Cardiac fibroblast (primary cell): Measurements from ENCODE around the gene SPCS1.
A peak's percentile ranks its signal among the peaks of the same experiment; 100 is the strongest.

Experiments
- DNase-seq, 2 donors: peaks; one replicate each; pipeline versions ENCODE4 v3.0.0 to v3.0.0-alpha.2; 2010; ENCODE audit warnings: low read depth in 2 of 2
- H3K4me3 ChIP-seq, 2 donors: replicated peaks in 1 of 2; 1 replicate in 1 of 2; 2 replicates in 1 of 2; pipeline ENCODE4 v1.5.1; 2011; ENCODE audit warnings: low read depth in 2 of 2, low read length in 2 of 2, mild to moderate bottlenecking in 2 of 2, moderate library complexity in 1 of 2
- CTCF ChIP-seq: IDR thresholded peaks from one replicate; pipeline ENCODE4 v1.5.1; 2011; ENCODE audit warnings: low read depth, mild to moderate bottlenecking, low read length, inconsistent platforms

Gene SPCS1

GRCh38 chr3:52678265-52679198 is 27.4 kb upstream of the SPCS1 start:
- no peak overlapping the region for H3K4me3 ChIP-seq

GRCh38 chr3:52679199-52679538 is 26.7 kb upstream of the SPCS1 start:
- H3K4me3 ChIP-seq, result no peak overlapping the region
- DNase-seq, result peak in 1 of 2 donors; percentile 41
- no peak for TF ChIP-seq CTCF

More at GRCh38 chr3:52678265-52679198, 27.4 kb upstream of the SPCS1 start:
- TF ChIP-seq CTCF, result no peak
- DNase-seq, result no peak

- DNase-seq, result peak; percentile 34 to 52
- no peak for TF ChIP-seq CTCF
- H3K4me3 ChIP-seq, result no peak overlapping the region
Measured at GRCh38 chr3:52679811-52680210, 26.1 kb upstream of the SPCS1 start.

- no peak overlapping the region for H3K4me3 ChIP-seq
- TF ChIP-seq CTCF, result no peak
- no peak for DNase-seq
Measured at GRCh38 chr3:52681596-52681995, 24.3 kb upstream of the SPCS1 start.

- peak; percentile 73 to 84 for DNase-seq
- H3K4me3 ChIP-seq, result no peak overlapping the region
- no peak for TF ChIP-seq CTCF
Measured at GRCh38 chr3:52682016-52682415, 23.9 kb upstream of the SPCS1 start.

GRCh38 chr3:52683611-52684010 is 22.3 kb upstream of the SPCS1 start:
- peak; percentile 22 to 55 for DNase-seq
- no peak overlapping the region for H3K4me3 ChIP-seq
- no peak for TF ChIP-seq CTCF
